DMS53 treated with DMSO at 0.1 percent for 48 hours (cell line): ENCODE results near the gene FOXI1.
"Not testable (repeated sequence)": the region's sequence is repeated elsewhere in the genome, so short reads cannot be mapped to it uniquely, and the experiment has no call there.

Source experiments
- DNase-seq: peaks from one replicate; lab custom pipeline; 2025; ENCODE audit not compliant: unreplicated experiment; lab: John Stamatoyannopoulos, UW

FOXI1 gene

GRCh38 chr5:170121321-170121720 lies 15.6 kb downstream of the FOXI1 start:
- no peak for DNase-seq

DNA sequence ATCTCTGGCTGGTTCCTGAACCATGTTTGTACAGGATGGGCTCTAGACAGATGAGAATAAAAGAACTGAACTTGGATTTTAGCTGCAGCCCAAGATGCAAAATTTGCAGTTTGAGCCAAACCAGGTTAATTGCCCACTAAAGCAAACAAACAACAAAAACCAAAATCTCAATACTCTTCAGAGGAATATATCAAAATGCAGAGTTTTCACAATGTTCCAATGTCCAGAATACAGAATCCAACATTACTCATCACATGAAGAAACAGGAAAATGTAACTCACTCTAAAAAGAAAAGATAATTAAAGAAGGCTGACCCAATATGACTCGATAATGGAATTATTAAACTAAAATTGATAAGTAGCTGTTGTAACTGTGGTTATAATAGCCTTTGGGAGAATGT lies 20.4 kb downstream of the FOXI1 start:
- DNase-seq, result no peak

DNA sequence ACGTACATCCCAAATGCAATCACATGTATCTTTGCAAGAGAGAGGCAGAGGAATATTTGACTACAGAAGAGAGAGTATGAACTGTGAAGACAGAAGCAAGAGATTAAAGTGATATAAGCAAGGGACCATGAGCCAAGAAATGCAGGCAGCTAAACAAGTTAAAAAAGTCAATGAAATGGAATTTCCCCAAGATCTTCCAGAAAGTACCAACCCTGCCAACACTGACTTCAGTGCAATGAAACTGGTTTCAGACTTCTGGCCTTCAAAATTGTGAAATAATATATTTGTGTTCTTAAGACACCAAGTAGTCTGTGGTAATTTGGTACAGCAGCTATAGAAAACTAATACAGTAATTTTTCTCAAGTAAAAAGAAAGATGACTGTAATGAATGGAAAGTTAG lies 20.9 kb downstream of the FOXI1 start:
- no peak for DNase-seq

GRCh38 chr5:170131235-170131634 lies 25.5 kb downstream of the FOXI1 start:
- DNase-seq, result no peak

GRCh38 chr5:170132269-170132975 lies 26.7 kb downstream of the FOXI1 start:
- DNase-seq, result no peak

- no peak for DNase-seq
These were observed 27.3 kb downstream of the FOXI1 start for GRCh38 chr5:170132976-170133448.

GRCh38 chr5:170135796-170136490 lies 30.2 kb downstream of the FOXI1 start:
- no peak for DNase-seq

GRCh38 chr5:170136506-170136905 lies 30.8 kb downstream of the FOXI1 start:
- no peak for DNase-seq

- no peak for DNase-seq
These were observed 32.1 kb downstream of the FOXI1 start for GRCh38 chr5:170137694-170138214.

- DNase-seq, result no peak
These were observed 32.6 kb downstream of the FOXI1 start for GRCh38 chr5:170138273-170138672.

- no peak for DNase-seq
These were observed 34.2 kb downstream of the FOXI1 start for GRCh38 chr5:170139786-170140335.

GRCh38 chr5:170141196-170141595 lies 35.5 kb downstream of the FOXI1 start:
- DNase-seq, result not testable (repeated sequence)

- DNase-seq, result no peak
These were observed 35.9 kb downstream of the FOXI1 start for GRCh38 chr5:170141636-170142035.

DNA sequence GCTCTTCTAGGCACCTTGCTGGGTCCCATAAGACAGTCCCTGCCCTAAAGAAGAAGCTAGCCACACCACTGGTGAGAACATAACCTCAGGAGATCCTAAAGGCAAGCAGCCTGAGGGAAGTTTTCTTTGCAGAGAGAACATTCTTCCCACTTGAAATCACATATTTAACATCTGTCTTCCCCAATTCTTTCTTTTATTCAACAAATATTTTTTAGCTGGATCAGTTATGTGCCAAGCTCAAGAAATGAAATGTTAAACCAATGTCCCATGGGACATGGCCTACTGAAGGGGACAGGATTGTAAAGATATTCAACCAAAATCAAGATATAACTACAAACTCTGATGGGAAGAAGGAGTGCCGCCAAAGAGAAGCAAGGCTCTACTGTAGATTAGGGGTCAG lies 36.5 kb downstream of the FOXI1 start:
- DNase-seq, result no peak

GRCh38 chr5:170143091-170143490 lies 37.4 kb downstream of the FOXI1 start:
- no peak for DNase-seq

GRCh38 chr5:170143710-170144109 lies 38.0 kb downstream of the FOXI1 start:
- no peak for DNase-seq

GRCh38 chr5:170144286-170145023 lies 38.8 kb downstream of the FOXI1 start:
- no peak for DNase-seq

DNA sequence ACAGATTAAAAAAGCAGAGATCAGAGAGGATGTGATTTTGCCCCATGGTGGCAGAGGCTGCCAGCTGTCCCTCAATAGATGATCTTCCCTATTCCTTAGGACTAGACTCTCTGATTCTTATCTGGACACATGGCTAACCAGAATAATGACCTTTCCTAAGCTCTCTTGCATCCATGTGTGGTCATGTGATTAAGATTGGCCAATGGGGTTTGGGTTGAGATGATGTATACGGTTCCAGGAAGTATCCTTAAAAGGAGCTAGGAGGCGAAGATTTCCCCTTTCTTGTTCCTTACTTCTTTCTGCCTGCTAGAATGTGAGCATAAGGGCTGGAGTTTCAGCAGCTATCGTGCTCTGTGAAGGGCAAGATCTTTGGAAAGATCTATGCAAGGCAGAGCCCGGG lies 39.8 kb downstream of the FOXI1 start:
- no peak for DNase-seq

- DNase-seq, result no peak
These were observed 41.5 kb downstream of the FOXI1 start for GRCh38 chr5:170147051-170147752.

GRCh38 chr5:170147753-170148264 lies 42.1 kb downstream of the FOXI1 start:
- no peak for DNase-seq
